Neural cell (in vitro differentiated cells): Measurements from ENCODE around the gene PRR5L. TPM values are rescaled to one million over a fixed set of nuclear protein-coding genes. Genes with fewer than 3 reads are reported as not detected.

Experiments
- H2AFZ ChIP-seq: fragments of 200-600, 300-800 bp; sonication (generic), shearing (Covaris generic); 2 replicates; pipeline ENCODE4 v1.6.0; 2014; ENCODE audit warnings: low read depth, mild to moderate bottlenecking, antibody characterized with exemption, low read length, moderate library complexity
- H3F3A ChIP-seq: fragments of 200-600 bp; shearing (Covaris generic); 2 replicates; pipeline ENCODE4 v1.6.1; 2016; ENCODE audit warnings: mild to moderate bottlenecking, moderate library complexity, mixed read lengths, antibody characterized with exemption, low read length; ENCODE audit not compliant: insufficient read depth, poor library complexity, severe bottlenecking
- H3K27ac ChIP-seq: fragments of 200-600, 300-800 bp; sonication (generic), shearing (Covaris generic); 2 replicates; pipeline ENCODE4 v1.5.1; 2014; ENCODE audit warnings: mild to moderate bottlenecking, low read length, moderate library complexity
- H3K27me3 ChIP-seq: fragments of 300-800, 200-600 bp; sonication (generic), shearing (Covaris generic); 2 replicates; pipeline ENCODE4 v1.6.0; 2014; ENCODE audit warnings: mild to moderate bottlenecking, low read depth, low read length, moderate library complexity; ENCODE audit not compliant: insufficient read depth
- H3K36me3 ChIP-seq: fragments of 300-800, 200-600 bp; sonication (generic), shearing (Covaris generic); 2 replicates; pipeline ENCODE4 v1.5.1; 2014; ENCODE audit warnings: mild to moderate bottlenecking, antibody characterized with exemption, low read length, moderate library complexity; ENCODE audit not compliant: insufficient read depth
- H3K4me2 ChIP-seq: fragments of 300-800, 200-600 bp; sonication (generic), shearing (Covaris generic); 2 replicates; pipeline ENCODE4 v1.6.0; 2014; ENCODE audit warnings: mild to moderate bottlenecking, low read length
- H3K4me3 ChIP-seq: fragments of 300-800, 200-600 bp; sonication (generic), shearing (Covaris generic); 2 replicates; pipeline ENCODE4 v1.5.1; 2014; ENCODE audit warnings: mild to moderate bottlenecking, low read length, moderate library complexity
- H3K79me2 ChIP-seq: fragments of 200-600 bp; shearing (Covaris generic); replicated peaks from 2 replicates; pipeline ENCODE4 v1.6.0; 2014; ENCODE audit warnings: mild to moderate bottlenecking, low read length, moderate library complexity; ENCODE audit not compliant: insufficient read depth
- H3K9ac ChIP-seq: fragments of 300-800, 200-600 bp; sonication (generic), shearing (Covaris generic); 2 replicates; pipeline ENCODE4 v1.6.1; 2016; ENCODE audit warnings: mild to moderate bottlenecking, low read length, mixed read lengths
- H3K9me2 ChIP-seq: fragments of 200-600 bp; shearing (Covaris generic); 2 replicates; pipeline ENCODE4 v1.6.1; 2016; ENCODE audit warnings: mild to moderate bottlenecking, low read length, mixed read lengths; ENCODE audit not compliant: insufficient read depth
- H3K9me3 ChIP-seq: fragments of 200-600, 300-800 bp; sonication (generic), shearing (Covaris generic); 2 replicates; pipeline ENCODE4 v1.6.1; 2016; ENCODE audit warnings: mild to moderate bottlenecking, mixed run types, low read length, moderate library complexity, mixed read lengths
- H4K20me1 ChIP-seq: fragments of 200-600 bp; shearing (Covaris generic); 2 replicates; pipeline ENCODE4 v1.6.1; 2016; ENCODE audit warnings: mild to moderate bottlenecking, mixed run types; ENCODE audit not compliant: insufficient read depth
- EP300 ChIP-seq: fragments of 450-650 bp; conservative IDR thresholded peaks from 2 replicates; pipeline ENCODE4 v1.6.1; 2014; ENCODE audit warnings: antibody characterized with exemption, mild to moderate bottlenecking, moderate library complexity; ENCODE audit not compliant: poor library complexity, severe bottlenecking
- EZH2 ChIP-seq: fragments of 200-600, 300-800 bp; shearing (Covaris generic), sonication (generic); IDR thresholded peaks from 2 replicates; pipeline ENCODE4 v1.6.1; 2014; ENCODE audit warnings: antibody characterized with exemption, low read length, borderline replicate concordance, mild to moderate bottlenecking; ENCODE audit not compliant: insufficient read depth, poor library complexity, severe bottlenecking
- MXI1 ChIP-seq: fragments of 450-650 bp; conservative IDR thresholded peaks from 2 replicates; pipeline ENCODE4 v1.6.1; 2014; ENCODE audit warnings: antibody characterized with exemption, mild to moderate bottlenecking; ENCODE audit not compliant: poor library complexity, severe bottlenecking
- POLR2AphosphoS5 ChIP-seq: IDR thresholded peaks from 2 replicates; pipeline ENCODE4 v1.6.1; 2012
- RAD21 ChIP-seq: fragments of 450-650 bp; conservative IDR thresholded peaks from 2 replicates; pipeline ENCODE4 v1.6.1; 2014; ENCODE audit warnings: antibody characterized with exemption, mild to moderate bottlenecking, moderate library complexity
- SMC3 ChIP-seq: fragments of 450-650 bp; conservative IDR thresholded peaks from 2 replicates; pipeline ENCODE4 v1.6.1; 2014; ENCODE audit warnings: antibody characterized with exemption, mild to moderate bottlenecking, moderate library complexity; ENCODE audit not compliant: poor library complexity
- TAF1 ChIP-seq: IDR thresholded peaks from 2 replicates; pipeline ENCODE4 v1.6.1; 2012; ENCODE audit warnings: low read depth
- polyA plus RNA-seq: library from polyadenylated mRNA; depleted of rRNA; stranded (reverse); fragments of >200 nt; gene quantifications from 2 replicates; pipeline ENCODE4 v1.2.3, GENCODE V29; 2014
- TF ChIP-seq, protein P1 (sequence below): fragments of 450-650 bp; IDR thresholded peaks from 2 replicates; pipeline ENCODE4 v1.5.1; 2014; ENCODE audit warnings: antibody characterized with exemption, mild to moderate bottlenecking, moderate library complexity; ENCODE audit not compliant: poor library complexity, severe bottlenecking
- TF ChIP-seq, protein P2 (sequence below): IDR thresholded peaks from 2 replicates; pipeline ENCODE4 v1.6.1; 2012; ENCODE audit warnings: borderline replicate concordance

Gene PRR5L
- polyA plus RNA-seq, 1 donor from 2014 or later = 0.22 TPM

GRCh38 chr11:36362902-36363301 lies 66.8 kb downstream of the PRR5L start:
- H3K36me3 ChIP-seq = no peaks in the 10 kb centered on the region
- H3K9ac ChIP-seq = no peak overlapping the region
- H3K9me3 ChIP-seq = no peaks in the 10 kb centered on the region
- no peak overlapping the region for H3K4me2 ChIP-seq
- H2AFZ ChIP-seq = no peak overlapping the region
- no peaks in the 10 kb centered on the region for H3K79me2 ChIP-seq
- no peaks in the 10 kb centered on the region for H3F3A ChIP-seq
- no peak overlapping the region for H3K27ac ChIP-seq
- no peaks in the 10 kb centered on the region for H3K27me3 ChIP-seq
- TF ChIP-seq EP300 = no peak
- TF ChIP-seq, protein P1, sequence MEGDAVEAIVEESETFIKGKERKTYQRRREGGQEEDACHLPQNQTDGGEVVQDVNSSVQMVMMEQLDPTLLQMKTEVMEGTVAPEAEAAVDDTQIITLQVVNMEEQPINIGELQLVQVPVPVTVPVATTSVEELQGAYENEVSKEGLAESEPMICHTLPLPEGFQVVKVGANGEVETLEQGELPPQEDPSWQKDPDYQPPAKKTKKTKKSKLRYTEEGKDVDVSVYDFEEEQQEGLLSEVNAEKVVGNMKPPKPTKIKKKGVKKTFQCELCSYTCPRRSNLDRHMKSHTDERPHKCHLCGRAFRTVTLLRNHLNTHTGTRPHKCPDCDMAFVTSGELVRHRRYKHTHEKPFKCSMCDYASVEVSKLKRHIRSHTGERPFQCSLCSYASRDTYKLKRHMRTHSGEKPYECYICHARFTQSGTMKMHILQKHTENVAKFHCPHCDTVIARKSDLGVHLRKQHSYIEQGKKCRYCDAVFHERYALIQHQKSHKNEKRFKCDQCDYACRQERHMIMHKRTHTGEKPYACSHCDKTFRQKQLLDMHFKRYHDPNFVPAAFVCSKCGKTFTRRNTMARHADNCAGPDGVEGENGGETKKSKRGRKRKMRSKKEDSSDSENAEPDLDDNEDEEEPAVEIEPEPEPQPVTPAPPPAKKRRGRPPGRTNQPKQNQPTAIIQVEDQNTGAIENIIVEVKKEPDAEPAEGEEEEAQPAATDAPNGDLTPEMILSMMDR = no peak
- TF ChIP-seq RAD21 = no peak
- no peak for TF ChIP-seq POLR2AphosphoS5
- no peak for TF ChIP-seq SMC3
- no peak for TF ChIP-seq TAF1
- TF ChIP-seq, protein P2, sequence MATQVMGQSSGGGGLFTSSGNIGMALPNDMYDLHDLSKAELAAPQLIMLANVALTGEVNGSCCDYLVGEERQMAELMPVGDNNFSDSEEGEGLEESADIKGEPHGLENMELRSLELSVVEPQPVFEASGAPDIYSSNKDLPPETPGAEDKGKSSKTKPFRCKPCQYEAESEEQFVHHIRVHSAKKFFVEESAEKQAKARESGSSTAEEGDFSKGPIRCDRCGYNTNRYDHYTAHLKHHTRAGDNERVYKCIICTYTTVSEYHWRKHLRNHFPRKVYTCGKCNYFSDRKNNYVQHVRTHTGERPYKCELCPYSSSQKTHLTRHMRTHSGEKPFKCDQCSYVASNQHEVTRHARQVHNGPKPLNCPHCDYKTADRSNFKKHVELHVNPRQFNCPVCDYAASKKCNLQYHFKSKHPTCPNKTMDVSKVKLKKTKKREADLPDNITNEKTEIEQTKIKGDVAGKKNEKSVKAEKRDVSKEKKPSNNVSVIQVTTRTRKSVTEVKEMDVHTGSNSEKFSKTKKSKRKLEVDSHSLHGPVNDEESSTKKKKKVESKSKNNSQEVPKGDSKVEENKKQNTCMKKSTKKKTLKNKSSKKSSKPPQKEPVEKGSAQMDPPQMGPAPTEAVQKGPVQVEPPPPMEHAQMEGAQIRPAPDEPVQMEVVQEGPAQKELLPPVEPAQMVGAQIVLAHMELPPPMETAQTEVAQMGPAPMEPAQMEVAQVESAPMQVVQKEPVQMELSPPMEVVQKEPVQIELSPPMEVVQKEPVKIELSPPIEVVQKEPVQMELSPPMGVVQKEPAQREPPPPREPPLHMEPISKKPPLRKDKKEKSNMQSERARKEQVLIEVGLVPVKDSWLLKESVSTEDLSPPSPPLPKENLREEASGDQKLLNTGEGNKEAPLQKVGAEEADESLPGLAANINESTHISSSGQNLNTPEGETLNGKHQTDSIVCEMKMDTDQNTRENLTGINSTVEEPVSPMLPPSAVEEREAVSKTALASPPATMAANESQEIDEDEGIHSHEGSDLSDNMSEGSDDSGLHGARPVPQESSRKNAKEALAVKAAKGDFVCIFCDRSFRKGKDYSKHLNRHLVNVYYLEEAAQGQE = no peak
- no peak for TF ChIP-seq EZH2
- TF ChIP-seq MXI1 = no peak
- no peaks in the 10 kb centered on the region for H4K20me1 ChIP-seq
- H3K4me3 ChIP-seq = no peak overlapping the region
- H3K9me2 ChIP-seq = no peaks in the 10 kb centered on the region

DNA sequence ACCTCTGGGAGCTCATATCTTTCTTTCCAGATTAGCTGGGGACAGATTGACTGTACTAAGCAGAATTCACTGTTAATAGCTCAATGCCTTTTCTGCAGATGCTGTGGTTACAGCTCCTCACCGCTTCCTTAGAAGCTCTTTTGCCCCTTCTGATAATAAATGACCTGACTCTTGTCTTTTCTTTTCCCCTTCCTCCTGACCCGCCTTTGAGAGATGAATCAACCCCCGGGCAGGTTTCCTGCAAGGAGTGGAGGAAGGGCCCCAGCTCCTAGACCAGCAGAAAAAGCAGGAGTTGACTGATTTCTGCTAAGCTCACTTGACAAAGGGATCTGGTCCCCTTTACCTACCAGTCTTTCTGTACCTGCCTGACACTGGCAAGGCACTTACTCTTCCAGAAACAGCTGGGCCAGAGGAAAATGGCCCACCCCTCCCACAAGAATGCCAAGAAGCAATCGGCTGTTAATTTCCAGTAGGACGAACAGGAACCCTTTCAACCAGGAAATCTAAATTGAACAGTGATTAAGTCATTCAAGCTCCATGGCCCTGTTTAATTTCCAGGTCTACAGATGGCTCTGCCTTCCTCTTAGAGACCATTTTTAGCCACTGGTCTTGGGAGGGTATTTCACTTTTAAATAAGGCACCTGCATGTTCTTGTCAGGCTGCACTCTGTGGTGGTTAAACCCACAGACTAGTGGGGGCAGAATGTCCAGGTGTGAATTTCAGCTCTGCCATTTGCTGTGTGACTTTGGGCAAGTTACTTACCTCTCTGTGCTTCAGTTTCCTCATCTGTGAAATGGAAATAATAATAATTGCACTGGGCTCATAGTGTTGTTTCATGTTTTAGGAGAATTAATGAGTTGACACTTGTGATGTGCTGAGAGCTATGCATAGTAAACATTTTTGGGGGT lies 67.5 kb downstream of the PRR5L start:
- no peaks in the 10 kb centered on the region for H3K27me3 ChIP-seq
- H2AFZ ChIP-seq = no peak overlapping the region
- H3K9me2 ChIP-seq = no peaks in the 10 kb centered on the region
- no peak overlapping the region for H3K4me2 ChIP-seq
- TF ChIP-seq, protein P2 = no peak
- TF ChIP-seq, protein P1 = no peak
- TF ChIP-seq RAD21 (no peak), SMC3 (no peak), EP300 (no peak), TAF1 (no peak), EZH2 (no peak), POLR2AphosphoS5 (no peak), MXI1 (no peak)
- H3K79me2 ChIP-seq = no peaks in the 10 kb centered on the region
- H3K27ac ChIP-seq = no peak overlapping the region
- H4K20me1 ChIP-seq = no peaks in the 10 kb centered on the region
- H3K9me3 ChIP-seq = no peaks in the 10 kb centered on the region
- H3F3A ChIP-seq = no peaks in the 10 kb centered on the region
- no peak overlapping the region for H3K4me3 ChIP-seq
- H3K9ac ChIP-seq = no peak overlapping the region
- H3K36me3 ChIP-seq = no peaks in the 10 kb centered on the region
